MCF 10A (cell line): ENCODE results near the gene LHFPL2. TPM values are rescaled to one million over a fixed set of nuclear protein-coding genes. Genes with fewer than 3 reads are reported as not detected.
A peak's percentile ranks its signal among the peaks of the same experiment; 100 is the strongest.

ENCODE experiments used
- BruUV-seq: library from RNA; stranded (reverse); fragments of 400-500 nt; replicated peaks from 2 replicates; lab custom pipeline; 2021; lab: Mats Ljungman, UMichigan
- CTCF ChIA-PET: fragments of 300-600 bp; sonication (Branson Sonifier 250); formaldehyde crosslinking; extraction: SDS; loops from one replicate; lab custom pipeline; 2021; ENCODE audit warnings: antibody characterized with exemption, inconsistent platforms; lab: Yijun Ruan, JAX
- POLR2A ChIA-PET: fragments of 300-600, 350-650 bp; sonication (Branson Sonifier 250); formaldehyde crosslinking; extraction: SDS; loops from one replicate; lab custom pipeline; 2020; ENCODE audit warnings: antibody characterized with exemption, inconsistent platforms; lab: Yijun Ruan, JAX
- DNase-seq: peaks from one replicate; pipeline ENCODE4 v3.0.0-alpha.2; 2018; ENCODE audit not compliant: unreplicated experiment
- H3K27ac Mint-ChIP-seq: one replicate; pipeline ENCODE4 v1.8.0; 2022; ENCODE audit warnings: mild to moderate bottlenecking, low read depth, mixed read lengths; ENCODE audit not compliant: unreplicated experiment
- H3K27me3 Mint-ChIP-seq: one replicate; pipeline ENCODE4 v1.8.0; 2022; ENCODE audit warnings: mixed read lengths; ENCODE audit not compliant: insufficient read depth, unreplicated experiment
- H3K36me3 Mint-ChIP-seq: one replicate; pipeline ENCODE4 v1.8.0; 2022; ENCODE audit warnings: mild to moderate bottlenecking, moderate library complexity, mixed read lengths; ENCODE audit not compliant: insufficient read depth, unreplicated experiment
- H3K4me1 Mint-ChIP-seq: one replicate; pipeline ENCODE4 v1.8.0; 2022; ENCODE audit warnings: mixed read lengths; ENCODE audit not compliant: insufficient read depth, unreplicated experiment
- H3K4me3 Mint-ChIP-seq: one replicate; pipeline ENCODE4 v1.8.0; 2022; ENCODE audit warnings: mild to moderate bottlenecking, moderate library complexity, mixed read lengths; ENCODE audit not compliant: unreplicated experiment
- H3K9me3 Mint-ChIP-seq: one replicate; pipeline ENCODE4 v1.8.0; 2022; ENCODE audit warnings: mixed read lengths; ENCODE audit not compliant: unreplicated experiment
- intact Hi-C: fragments of 100-400 bp; cut with micrococcal nuclease; formaldehyde crosslinking; loops from 2 replicates; pipeline ENCODE4 v1.14.1; 2022
- total RNA-seq: library from RNA; stranded (reverse); gene quantifications from 2 replicates; pipeline ENCODE4 v1.2.3, GENCODE V29; 2022
- TF ChIP-seq, protein P1 (sequence below): fragments of 200-600 bp; IDR thresholded peaks from one replicate; pipeline ENCODE4 v1.8.0; 2022; ENCODE audit warnings: antibody characterized with exemption, mild to moderate bottlenecking; ENCODE audit not compliant: unreplicated experiment

Gene LHFPL2
- total RNA-seq, 1 experiment from 2014 or later = 45.9 TPM

DNA sequence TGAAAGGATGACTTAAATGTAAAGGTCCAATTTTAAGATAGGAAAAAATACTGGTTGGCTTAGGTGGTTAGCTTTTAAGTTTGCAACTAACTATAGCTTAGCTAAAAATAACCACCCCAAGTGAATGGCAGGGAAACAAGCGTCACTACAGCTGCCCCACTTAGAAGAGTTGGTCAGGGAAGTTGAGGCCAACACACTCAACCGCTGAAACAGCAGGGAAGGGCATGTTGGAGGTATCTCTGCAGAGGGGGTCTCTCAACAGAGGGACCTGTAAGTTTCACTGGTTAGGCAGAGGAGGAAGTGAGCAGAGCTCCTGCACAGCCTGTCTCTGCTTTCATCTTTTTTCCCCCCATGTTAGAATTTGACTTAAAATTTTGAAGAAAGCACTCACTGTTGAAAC, 75.3 kb downstream of the LHFPL2 start:
- intact Hi-C loops = no loop called here

DNA sequence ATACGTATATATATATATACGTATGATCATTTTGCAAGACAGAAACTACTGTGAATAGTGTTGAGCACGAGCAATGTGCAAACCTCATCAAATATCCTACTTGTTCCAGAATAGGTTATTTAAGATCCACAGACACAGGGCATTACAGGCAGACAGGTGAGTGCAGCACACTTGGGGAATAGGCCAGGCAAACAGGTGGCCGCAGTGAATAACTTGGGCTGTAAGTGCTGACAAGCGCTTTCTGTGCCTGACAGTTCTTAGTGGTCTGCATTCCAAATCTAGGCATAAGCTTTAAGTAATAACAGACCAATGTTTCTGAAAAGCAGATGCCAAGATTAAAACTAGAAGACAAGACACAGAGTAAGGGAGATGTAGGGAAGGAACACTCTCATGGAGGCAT, 77.9 kb downstream of the LHFPL2 start:
- Mint-ChIP-seq H3K27me3 (no peaks in the 10 kb centered on the region), H3K27ac (peak overlapping the region; percentile 5), H3K4me1 (peaks cover 32% of the 10 kb centered on the region), H3K36me3 (peaks cover 21% of the 10 kb centered on the region), H3K9me3 (no peaks in the 10 kb centered on the region), H3K4me3 (no peak overlapping the region)
- CTCF ChIA-PET = interaction anchor here (1.1 kb wide), 1 partner anchor 14 kb away, joined by 3 read pairs; no protein-coding TSS in a partner anchor
- TF ChIP-seq, protein P1, sequence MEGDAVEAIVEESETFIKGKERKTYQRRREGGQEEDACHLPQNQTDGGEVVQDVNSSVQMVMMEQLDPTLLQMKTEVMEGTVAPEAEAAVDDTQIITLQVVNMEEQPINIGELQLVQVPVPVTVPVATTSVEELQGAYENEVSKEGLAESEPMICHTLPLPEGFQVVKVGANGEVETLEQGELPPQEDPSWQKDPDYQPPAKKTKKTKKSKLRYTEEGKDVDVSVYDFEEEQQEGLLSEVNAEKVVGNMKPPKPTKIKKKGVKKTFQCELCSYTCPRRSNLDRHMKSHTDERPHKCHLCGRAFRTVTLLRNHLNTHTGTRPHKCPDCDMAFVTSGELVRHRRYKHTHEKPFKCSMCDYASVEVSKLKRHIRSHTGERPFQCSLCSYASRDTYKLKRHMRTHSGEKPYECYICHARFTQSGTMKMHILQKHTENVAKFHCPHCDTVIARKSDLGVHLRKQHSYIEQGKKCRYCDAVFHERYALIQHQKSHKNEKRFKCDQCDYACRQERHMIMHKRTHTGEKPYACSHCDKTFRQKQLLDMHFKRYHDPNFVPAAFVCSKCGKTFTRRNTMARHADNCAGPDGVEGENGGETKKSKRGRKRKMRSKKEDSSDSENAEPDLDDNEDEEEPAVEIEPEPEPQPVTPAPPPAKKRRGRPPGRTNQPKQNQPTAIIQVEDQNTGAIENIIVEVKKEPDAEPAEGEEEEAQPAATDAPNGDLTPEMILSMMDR = no peak
- no peak for DNase-seq
- POLR2A ChIA-PET = no interaction called here
- intact Hi-C loops = no loop called here
- no TSS peak for BruUV-seq

More for the DNA sequence above, 75.3 kb downstream of the LHFPL2 start:
- DNase-seq = no peak
- ChIA-PET POLR2A (no interaction called here), CTCF (no interaction called here)
- H3K4me1 Mint-ChIP-seq = peaks cover 41% of the 10 kb centered on the region
- no peaks in the 10 kb centered on the region for H3K27me3 Mint-ChIP-seq
- H3K36me3 Mint-ChIP-seq = peaks cover 32% of the 10 kb centered on the region
- no peaks in the 10 kb centered on the region for H3K9me3 Mint-ChIP-seq
- BruUV-seq = no TSS peak
- TF ChIP-seq, protein P1 = no peak
- no peak overlapping the region for H3K27ac Mint-ChIP-seq
- no peak overlapping the region for H3K4me3 Mint-ChIP-seq

DNA sequence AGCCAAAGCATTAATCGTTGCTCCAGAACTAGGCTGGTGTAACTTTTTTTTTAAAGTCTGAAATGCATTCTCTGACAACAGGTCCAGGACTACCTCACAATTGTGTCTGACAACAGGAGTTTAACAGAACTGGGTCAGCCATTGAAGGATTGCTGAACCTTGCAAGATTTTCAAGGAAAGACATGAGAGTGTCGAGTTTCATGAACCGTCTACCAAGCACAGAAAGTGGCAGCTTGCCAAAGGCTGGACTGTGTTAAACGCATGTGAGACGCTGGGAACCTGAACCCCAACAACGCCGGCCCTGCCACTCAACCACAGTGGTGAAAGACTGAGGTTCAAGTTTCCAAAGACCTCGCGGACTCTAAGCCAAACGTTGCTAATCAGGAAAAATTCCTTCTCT, 79.1 kb downstream of the LHFPL2 start:
- ChIA-PET CTCF (interaction anchor here (0.8 to 1.5 kb wide), 3 partner anchors 44 to 191 kb away, joined by 3 read pairs; no protein-coding TSS in a partner anchor), POLR2A (interaction anchor here (0.8 to 1.6 kb wide), 4 partner anchors 17 to 129 kb away, joined by 3 to 5 read pairs (median 3); no protein-coding TSS in a partner anchor)
- peak overlapping the region; percentile 10 for H3K4me3 Mint-ChIP-seq
- H3K27me3 Mint-ChIP-seq = no peaks in the 10 kb centered on the region
- peaks cover 19% of the 10 kb centered on the region for H3K36me3 Mint-ChIP-seq
- intact Hi-C loops = no loop called here
- DNase-seq = peak; percentile 89
- no peaks in the 10 kb centered on the region for H3K9me3 Mint-ChIP-seq
- no TSS peak for BruUV-seq
- peaks cover 27% of the 10 kb centered on the region for H3K4me1 Mint-ChIP-seq
- TF ChIP-seq, protein P1 = no peak
- peak overlapping the region; percentile 39 for H3K27ac Mint-ChIP-seq

DNA sequence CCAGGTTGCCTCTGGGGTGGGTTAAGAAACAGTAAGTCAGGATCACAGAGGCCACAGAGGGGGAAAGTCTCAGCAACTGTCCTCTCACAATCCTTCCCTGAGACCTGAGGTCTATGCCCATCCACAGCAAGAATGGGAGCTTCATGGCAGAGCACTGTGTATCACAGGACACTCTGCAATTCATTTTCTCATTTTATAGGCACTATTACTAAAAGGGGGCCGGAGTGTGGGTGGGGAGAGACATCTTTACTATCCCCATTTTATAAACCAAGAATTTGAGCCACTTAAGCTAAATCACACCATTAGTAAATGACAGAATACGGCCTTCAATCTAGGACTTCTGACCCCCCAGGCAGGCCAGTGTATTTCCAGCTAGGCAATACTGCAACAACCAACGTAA, 79.9 kb downstream of the LHFPL2 start:
- Mint-ChIP-seq H3K4me1 (peaks cover 27% of the 10 kb centered on the region), H3K27me3 (no peaks in the 10 kb centered on the region), H3K36me3 (peaks cover 19% of the 10 kb centered on the region), H3K9me3 (no peaks in the 10 kb centered on the region), H3K27ac (peak overlapping the region; percentile 7), H3K4me3 (no peak overlapping the region)
- TF ChIP-seq, protein P1 = no peak
- ChIA-PET POLR2A (interaction anchor here (0.7 to 1.6 kb wide), 5 partner anchors 9 to 130 kb away, joined by 3 to 5 read pairs (median 3); no protein-coding TSS in a partner anchor), CTCF (interaction anchor here (1.5 kb wide), 1 partner anchor 45 kb away, joined by 3 read pairs; no protein-coding TSS in a partner anchor)
- intact Hi-C loops = no loop called here
- BruUV-seq = no TSS peak
- no peak for DNase-seq
